Mononuclear cell (primary cell): ENCODE measurements around the gene RIMS1. TPM values are rescaled to one million over a fixed set of nuclear protein-coding genes. Genes with fewer than 3 reads are reported as not detected.

Experiments
- H3K27me3 ChIP-seq: 2 replicates; pipeline ENCODE4 v1.6.0; 2011; ENCODE audit warnings: low read length, control low read depth; ENCODE audit not compliant: insufficient read depth
- H3K4me1 ChIP-seq: 2 replicates; pipeline ENCODE4 v1.5.1; 2011; ENCODE audit warnings: mild to moderate bottlenecking, low read length, control low read depth; ENCODE audit not compliant: insufficient read depth
- H3K4me3 ChIP-seq: 2 replicates; pipeline ENCODE4 v1.5.1; 2011; ENCODE audit warnings: mild to moderate bottlenecking, low read length, moderate library complexity
- H3K9me3 ChIP-seq: 2 replicates; pipeline ENCODE4 v1.5.1; 2011; ENCODE audit warnings: low read depth, mild to moderate bottlenecking, control low read depth, low read length
- total RNA-seq: library from RNA; depleted of rRNA; stranded (reverse); fragments of >200 nt; gene quantifications from one replicate; pipeline ENCODE4 v1.2.3, GENCODE V29; 2012

RIMS1 gene
- total RNA-seq, 1 donor = under 0.01 TPM

DNA sequence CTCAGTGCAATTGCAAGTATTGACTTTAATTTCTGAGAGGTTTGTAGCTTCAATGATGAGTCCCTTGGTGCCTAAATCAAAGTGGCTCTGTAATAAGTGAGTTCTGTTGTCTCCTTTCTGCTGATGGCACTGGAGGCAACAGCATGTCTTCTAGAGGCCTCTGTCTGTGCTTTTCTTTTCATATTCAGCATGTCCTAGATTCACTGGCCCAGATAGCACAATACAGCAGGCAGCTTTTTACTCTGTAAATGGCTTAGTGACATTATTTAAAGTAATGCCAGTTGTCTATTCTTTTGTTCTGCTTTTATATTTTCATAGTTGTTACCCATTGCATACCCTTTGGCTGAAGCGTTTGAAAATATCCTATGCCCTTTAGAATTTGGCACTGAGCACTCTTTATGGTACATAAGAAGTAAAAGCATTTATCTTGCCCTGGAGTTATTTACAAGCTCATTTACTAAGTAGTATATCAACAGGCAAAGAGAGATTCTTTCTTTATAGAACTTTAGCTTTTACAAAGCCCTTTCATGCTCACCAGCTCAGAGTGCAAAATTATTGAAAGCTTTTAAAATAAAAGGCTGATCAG lies 464.0 kb downstream of the RIMS1 start:
- Histone ChIP-seq H3K4me1 (no peaks in the 10 kb centered on the region), H3K9me3 (no peaks in the 10 kb centered on the region), H3K27me3 (no peaks in the 10 kb centered on the region), H3K4me3 (no peak overlapping the region)

DNA sequence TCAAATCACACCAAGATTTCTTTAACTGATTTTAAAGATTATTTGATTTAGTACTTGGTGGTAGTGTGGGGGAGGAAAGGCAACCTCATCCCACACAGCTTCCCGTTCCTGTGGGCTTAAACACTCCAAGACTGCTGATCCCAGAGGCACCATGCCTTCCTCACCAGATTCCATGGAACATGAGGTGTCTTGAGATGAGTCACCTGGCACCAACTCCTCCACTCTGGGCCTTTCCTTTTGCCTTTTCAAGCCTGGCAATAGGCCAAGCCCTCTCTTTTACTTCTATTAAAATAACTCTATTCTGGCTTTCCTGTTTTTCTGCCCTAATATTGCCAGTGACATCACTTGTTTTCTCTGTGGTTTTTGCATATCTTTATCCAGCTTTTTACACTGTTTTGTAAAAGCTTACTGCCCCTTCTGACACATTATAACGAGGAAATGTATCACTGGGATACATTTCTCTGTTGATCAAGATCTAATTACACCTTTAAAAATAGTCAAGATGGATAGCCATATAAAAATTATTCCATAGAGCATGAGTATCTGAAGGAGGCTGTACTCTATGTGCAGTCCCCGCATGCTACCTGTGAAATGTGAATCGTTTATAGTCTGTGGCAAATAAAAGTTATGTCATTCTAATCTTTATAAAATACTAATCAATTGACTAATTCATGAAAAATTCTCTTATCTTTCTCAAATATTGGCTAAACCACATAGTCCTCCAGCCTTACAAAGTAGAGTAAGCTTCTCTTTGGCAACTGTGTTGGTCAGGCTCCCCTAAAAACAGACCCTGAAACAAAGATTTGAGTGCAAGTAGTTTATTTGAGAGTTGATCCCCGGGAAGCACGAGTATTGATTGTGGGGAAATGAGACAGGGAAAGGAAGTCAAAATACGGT lies 477.7 kb downstream of the RIMS1 start:
- Histone ChIP-seq H3K4me1 (no peaks in the 10 kb centered on the region), H3K4me3 (no peak overlapping the region), H3K9me3 (no peaks in the 10 kb centered on the region), H3K27me3 (no peaks in the 10 kb centered on the region)

DNA sequence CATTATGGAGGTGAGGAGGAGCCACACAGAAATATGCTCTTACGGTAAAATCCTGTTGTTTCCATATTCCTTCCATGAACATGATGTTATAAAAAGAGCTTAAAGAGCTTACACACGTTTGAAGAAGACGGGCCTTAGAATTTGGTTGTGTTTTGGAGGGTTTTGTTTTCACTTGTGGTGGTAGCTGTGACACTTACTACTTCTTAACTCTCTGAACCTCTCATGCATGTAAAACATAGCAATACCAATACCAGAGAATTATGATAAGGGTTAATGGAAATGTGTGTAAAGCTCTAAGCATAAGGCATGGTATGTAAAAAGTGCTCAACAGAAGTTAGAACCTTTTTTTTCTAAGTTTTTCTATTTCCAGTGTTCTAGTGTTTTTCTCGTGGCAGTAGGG lies 479.4 kb downstream of the RIMS1 start:
- H3K4me1 ChIP-seq = no peaks in the 10 kb centered on the region
- no peaks in the 10 kb centered on the region for H3K9me3 ChIP-seq
- no peak overlapping the region for H3K4me3 ChIP-seq
- peaks cover 2% of the 10 kb centered on the region for H3K27me3 ChIP-seq

DNA sequence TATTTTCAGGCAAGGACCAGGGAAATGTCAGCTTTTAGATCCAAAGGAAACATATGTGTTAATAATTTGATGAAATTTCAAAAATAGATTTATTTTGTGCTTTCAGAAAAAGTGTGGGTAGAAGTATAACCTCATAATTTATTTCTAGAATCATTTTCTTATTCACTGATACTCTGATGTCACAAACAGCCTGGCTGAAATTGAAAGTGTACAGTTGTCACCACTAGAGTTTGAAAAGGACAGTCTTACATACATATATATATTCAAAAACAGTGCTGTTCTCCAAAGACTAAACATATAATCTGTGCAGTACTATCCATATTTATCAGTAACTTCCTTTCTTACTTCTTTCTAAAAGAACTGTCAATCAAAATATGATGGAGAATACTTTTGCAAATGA lies 481.1 kb downstream of the RIMS1 start:
- Histone ChIP-seq H3K27me3 (peaks cover 2% of the 10 kb centered on the region), H3K4me3 (no peak overlapping the region), H3K4me1 (no peaks in the 10 kb centered on the region), H3K9me3 (no peaks in the 10 kb centered on the region)

DNA sequence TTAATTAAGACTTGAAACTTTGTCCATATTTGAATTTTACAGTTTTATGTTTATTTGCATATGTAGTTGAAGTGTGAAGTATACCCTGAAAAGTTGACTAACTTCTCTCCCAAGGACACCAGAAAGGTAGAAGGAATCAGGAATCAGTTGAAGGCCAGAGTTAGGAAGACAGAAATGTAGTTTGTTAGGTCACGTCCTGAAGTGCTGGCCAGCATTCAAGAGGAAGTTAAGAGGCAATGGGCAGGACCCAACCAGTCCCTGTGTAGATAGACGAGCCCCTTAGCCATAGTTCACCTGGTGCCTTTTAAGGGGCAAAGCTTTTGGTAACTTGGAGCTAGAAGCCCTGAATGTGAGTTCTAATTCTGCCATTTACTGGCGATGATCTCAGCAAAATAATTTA lies 485.1 kb downstream of the RIMS1 start:
- Histone ChIP-seq H3K4me3 (no peak overlapping the region), H3K4me1 (no peaks in the 10 kb centered on the region), H3K9me3 (no peaks in the 10 kb centered on the region), H3K27me3 (peaks cover 6% of the 10 kb centered on the region)

DNA sequence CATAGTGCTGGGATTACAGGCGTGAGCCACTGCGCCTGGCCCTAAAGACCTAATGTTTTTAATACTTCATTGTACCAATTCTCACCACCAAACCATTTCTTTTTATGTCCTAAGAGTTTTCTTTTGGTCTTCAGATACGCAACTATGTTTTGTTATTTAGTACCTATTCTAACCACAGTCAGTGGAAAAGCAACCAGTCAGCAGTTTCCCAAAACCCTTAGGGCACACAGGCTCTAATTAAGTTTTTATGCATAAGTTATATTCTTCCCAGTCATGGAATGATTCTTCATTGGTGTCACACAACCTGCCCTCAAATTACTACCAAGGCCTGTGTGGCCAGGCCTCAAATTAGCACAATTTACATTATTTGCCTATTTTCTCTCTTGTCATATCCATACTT lies 487.8 kb downstream of the RIMS1 start:
- Histone ChIP-seq H3K9me3 (no peaks in the 10 kb centered on the region), H3K27me3 (peaks cover 6% of the 10 kb centered on the region), H3K4me1 (no peaks in the 10 kb centered on the region), H3K4me3 (no peak overlapping the region)

DNA sequence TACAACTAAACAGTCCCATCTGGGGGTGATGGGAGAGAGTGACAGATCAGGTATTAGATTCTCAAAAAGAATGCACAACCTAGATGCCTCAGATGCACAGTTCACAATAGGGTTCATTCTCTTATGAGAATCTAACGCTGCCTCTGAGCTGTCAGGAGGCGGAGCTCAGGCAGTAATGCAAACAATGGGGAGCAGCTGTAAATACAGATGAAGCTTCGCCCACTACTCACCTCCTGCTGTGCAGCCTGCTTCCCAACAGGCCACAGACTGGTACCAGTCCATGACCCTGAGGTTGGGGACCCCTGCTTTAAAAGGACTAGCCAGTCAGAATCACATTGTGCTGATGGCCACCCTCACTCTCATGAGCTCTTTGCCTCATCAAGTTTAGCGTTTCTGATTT lies 488.5 kb downstream of the RIMS1 start:
- no peak overlapping the region for H3K4me3 ChIP-seq
- no peaks in the 10 kb centered on the region for H3K4me1 ChIP-seq
- no peaks in the 10 kb centered on the region for H3K9me3 ChIP-seq
- peaks cover 5% of the 10 kb centered on the region for H3K27me3 ChIP-seq

DNA sequence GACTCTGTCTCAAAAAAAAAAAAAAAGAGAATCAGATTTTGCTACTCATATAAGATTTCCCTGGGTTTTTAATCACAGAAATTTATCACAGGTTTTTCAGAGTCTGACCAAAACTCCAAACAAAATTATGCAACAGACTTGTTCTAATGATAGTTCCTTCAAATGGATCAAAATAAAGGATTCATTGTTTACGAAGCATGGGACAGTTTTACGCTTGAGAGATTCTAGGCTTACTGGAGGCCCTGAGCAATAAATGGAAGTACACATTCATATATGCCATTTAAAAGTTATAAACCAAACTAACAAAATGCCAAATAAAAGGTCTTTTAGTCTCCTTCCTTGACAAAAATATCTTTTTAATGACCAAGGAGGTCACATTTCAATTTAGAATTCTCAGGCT lies 490.4 kb downstream of the RIMS1 start:
- Histone ChIP-seq H3K4me3 (no peak overlapping the region), H3K27me3 (peaks cover 4% of the 10 kb centered on the region), H3K9me3 (no peaks in the 10 kb centered on the region), H3K4me1 (no peaks in the 10 kb centered on the region)

DNA sequence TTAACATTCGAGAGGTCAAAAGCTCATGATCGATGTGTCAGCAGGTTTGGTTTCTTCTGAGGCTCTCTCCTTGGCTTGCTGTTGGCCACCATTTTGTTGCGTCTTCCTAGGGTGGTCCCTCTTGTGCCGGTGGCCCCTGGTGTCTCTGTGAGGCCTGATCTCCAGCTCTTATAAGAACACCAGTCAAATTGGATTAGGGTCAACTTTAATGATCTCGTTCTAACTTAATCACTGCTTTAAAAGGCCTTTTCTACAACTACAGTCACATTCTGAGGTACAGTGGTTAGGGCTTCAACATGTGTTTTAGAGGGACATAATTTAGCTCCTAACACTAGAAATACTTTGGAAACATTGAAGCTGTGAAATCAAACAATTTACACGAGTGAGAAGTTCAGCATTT lies 494.7 kb downstream of the RIMS1 start:
- H3K9me3 ChIP-seq = no peaks in the 10 kb centered on the region
- no peaks in the 10 kb centered on the region for H3K4me1 ChIP-seq
- H3K27me3 ChIP-seq = peaks cover 3% of the 10 kb centered on the region
- H3K4me3 ChIP-seq = no peak overlapping the region

DNA sequence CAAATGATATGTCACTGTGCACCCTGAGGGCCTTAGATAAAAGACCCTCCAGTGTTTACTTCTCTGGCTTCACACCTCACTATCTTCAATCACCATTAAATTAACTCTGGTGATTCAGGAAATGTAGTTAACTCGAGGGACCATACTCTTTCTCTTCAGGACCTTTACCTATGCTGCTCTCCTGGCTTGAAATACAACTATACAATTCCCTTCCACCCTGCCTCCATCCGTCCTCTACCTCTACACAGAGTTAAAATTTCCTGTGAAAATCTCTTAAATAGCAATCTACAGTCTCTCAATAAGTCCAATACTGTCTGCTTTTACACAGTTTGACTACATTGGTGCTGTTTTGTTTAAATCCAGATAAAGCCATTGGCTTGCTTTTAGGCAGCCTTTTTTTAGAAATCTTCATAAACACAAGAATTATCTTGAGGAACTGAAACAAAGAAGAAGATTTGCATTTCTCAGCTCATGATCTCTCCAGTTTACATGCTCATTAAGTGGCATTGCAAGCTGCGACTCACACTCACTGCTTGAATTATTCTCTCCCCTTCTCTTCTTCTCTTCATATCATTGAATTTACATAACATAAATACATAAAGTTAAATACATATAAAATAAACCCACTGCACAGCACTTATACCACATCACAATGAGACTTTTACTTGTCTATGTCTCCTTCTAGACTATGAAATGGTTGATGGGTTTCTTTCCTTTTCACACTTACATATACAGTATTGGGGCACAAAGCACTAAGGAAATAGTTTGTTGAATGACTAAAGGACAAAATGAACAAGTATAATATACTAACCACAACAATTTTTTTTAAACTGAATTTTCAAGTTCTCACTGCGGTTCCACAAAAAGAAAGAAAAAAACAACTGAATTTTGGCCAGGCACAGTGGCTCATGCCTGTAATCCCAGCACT lies 496.5 kb downstream of the RIMS1 start:
- H3K4me3 ChIP-seq = no peak overlapping the region
- H3K27me3 ChIP-seq = no peaks in the 10 kb centered on the region
- no peaks in the 10 kb centered on the region for H3K9me3 ChIP-seq
- H3K4me1 ChIP-seq = no peaks in the 10 kb centered on the region

DNA sequence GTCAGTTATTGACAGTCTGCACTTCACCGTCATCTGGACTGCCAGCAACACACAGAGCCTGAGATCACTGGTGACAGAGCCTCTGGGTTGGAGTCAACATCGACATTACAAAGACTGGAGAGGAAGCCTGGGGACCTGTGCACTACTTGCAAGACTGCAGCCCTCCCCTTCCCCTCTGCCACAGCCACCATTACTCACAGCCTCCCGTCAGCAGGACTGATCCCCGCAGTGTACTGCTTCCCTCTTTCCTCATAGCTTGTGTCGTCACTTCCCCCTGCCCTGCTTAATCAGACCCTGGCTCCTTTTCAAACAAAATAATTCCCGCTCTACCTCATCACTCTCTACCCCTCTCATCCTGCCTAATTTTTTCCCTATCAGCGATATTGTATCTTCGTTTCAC lies 500.0 kb downstream of the RIMS1 start:
- H3K27me3 ChIP-seq = peaks cover 6% of the 10 kb centered on the region
- no peaks in the 10 kb centered on the region for H3K4me1 ChIP-seq
- no peaks in the 10 kb centered on the region for H3K9me3 ChIP-seq
- no peak overlapping the region for H3K4me3 ChIP-seq

DNA sequence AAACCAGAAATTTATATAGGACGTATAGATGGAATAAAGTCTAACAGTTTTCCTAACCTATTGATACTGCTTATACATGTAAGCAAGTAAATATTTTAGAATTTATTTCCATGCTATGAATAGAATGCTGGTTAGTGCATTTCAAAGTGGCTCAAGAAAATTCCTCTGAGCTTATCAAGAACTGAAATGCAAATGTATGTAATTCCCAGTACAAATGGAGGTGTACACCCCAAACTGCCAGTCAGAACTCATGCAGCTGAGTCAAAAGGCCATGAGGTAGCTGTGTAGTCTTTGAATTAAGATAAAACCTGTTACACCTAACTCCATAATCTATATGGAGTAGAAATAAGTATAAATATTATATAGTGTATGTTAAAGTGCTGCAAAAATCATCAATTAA lies 503.3 kb downstream of the RIMS1 start:
- H3K9me3 ChIP-seq = no peaks in the 10 kb centered on the region
- H3K27me3 ChIP-seq = peaks cover 6% of the 10 kb centered on the region
- no peak overlapping the region for H3K4me3 ChIP-seq
- no peaks in the 10 kb centered on the region for H3K4me1 ChIP-seq

DNA sequence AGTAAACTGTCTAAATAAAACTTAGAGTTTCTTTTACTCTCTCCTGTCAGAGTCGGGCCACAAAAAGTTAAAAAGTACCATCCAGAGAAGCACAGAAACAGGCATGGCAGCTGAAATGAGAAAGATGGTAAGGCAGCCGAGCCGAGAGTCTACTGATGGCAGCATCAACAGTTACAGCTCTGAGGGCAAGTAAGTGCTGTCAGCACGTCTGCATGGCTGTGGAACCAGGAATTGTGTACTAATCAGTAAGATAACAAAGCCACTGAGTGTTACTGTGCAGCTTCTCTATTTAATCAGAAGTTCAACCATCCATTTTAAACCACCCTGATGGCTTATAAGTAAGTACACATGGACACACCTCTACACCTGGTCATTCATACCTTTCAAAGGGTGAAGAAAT lies 504.2 kb downstream of the RIMS1 start:
- H3K9me3 ChIP-seq = no peaks in the 10 kb centered on the region
- H3K27me3 ChIP-seq = peaks cover 6% of the 10 kb centered on the region
- H3K4me3 ChIP-seq = no peak overlapping the region
- no peaks in the 10 kb centered on the region for H3K4me1 ChIP-seq

DNA sequence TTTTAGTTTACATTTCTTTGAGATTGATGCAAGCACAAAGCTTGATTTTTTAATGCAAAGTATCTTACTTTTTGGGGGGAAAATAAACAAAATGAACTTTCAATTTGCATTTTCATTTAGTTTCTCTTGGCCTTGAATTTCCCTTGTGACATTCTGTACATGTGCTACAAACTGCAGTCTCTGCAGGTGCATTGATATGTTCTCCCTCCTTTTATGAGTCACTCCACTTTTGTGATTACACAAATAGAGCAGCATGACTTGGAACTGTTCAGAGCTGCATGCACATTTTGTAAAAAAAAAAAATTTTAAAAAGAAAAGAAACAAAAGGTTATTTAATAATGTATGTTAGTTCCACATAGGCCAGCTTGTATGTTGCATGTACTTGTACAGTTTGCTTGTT lies 515.5 kb downstream of the RIMS1 start:
- Histone ChIP-seq H3K9me3 (no peaks in the 10 kb centered on the region), H3K4me3 (no peak overlapping the region), H3K4me1 (no peaks in the 10 kb centered on the region), H3K27me3 (peaks cover 6% of the 10 kb centered on the region)

DNA sequence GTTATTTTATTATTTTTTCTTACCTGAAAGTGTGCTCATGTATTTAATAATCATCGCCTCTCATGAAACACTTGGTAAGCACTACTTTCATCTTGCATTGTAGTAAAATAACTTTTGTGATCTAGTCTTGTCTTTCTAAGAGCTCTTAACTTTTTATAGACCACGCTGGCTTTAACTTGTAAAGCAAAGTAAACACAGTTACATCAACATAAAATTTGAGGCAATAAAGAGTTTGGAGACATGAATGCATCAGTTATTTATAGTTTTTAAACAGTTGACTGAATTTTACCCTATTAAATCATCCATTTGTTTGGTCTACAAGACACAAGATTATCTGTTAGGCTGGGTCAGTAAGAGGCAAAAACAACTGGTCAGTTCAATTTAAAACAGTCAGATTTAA lies 517.1 kb downstream of the RIMS1 start:
- H3K27me3 ChIP-seq = no peaks in the 10 kb centered on the region
- no peak overlapping the region for H3K4me3 ChIP-seq
- H3K9me3 ChIP-seq = no peaks in the 10 kb centered on the region
- no peaks in the 10 kb centered on the region for H3K4me1 ChIP-seq
